Kidney (tissue), 14 donors: Measurements from ENCODE around the gene ZSWIM6. TPM values are rescaled to one million over a fixed set of nuclear protein-coding genes. Genes with fewer than 3 reads are reported as not detected.

Experiments used
- DNase-seq, 5 donors: peaks; one replicate each; pipeline ENCODE4 v3.0.0-alpha.2; 2013 to 2020
- FAIRE-seq: peaks from 2 replicates; lab custom pipeline; 2012; peaks lifted over from hg19 to GRCh38; lab: Jason Lieb, UNC
- H3K27ac ChIP-seq, 2 donors: one replicate each; pipeline ENCODE4 v1.7.0; 2013; ENCODE audit warnings: low read depth in 2 of 2, low read length in 2 of 2, inconsistent platforms in 1 of 2
- H3K27me3 ChIP-seq: one replicate; pipeline ENCODE4 v1.7.1; 2013; ENCODE audit warnings: low read length, inconsistent platforms; ENCODE audit not compliant: control insufficient read depth, insufficient read depth
- H3K36me3 ChIP-seq, 3 donors: one replicate each; pipeline versions ENCODE4 v1.7.0 to v1.7.1; 2013; ENCODE audit warnings: low read length in 3 of 3, control low read depth in 1 of 3, inconsistent platforms in 1 of 3; ENCODE audit not compliant: insufficient read depth in 3 of 3, control insufficient read depth in 2 of 3
- H3K4me1 ChIP-seq, 3 donors: one replicate each; pipeline versions ENCODE4 v1.7.0 to v1.7.1; 2013; ENCODE audit warnings: low read length in 3 of 3, inconsistent platforms in 1 of 3, low read depth in 1 of 3; ENCODE audit not compliant: control insufficient read depth in 2 of 3, insufficient read depth in 2 of 3
- H3K4me3 ChIP-seq, 3 donors: one replicate each; pipeline versions ENCODE4 v1.7.0 to v1.8.1; 2013; ENCODE audit warnings: low read length in 3 of 3, control low read depth in 1 of 3, inconsistent platforms in 1 of 3
- H3K9ac ChIP-seq, 3 donors: one replicate each; pipeline versions ENCODE4 v1.7.0 to v1.7.1; 2013; ENCODE audit warnings: low read length in 3 of 3, control low read depth in 1 of 3, inconsistent platforms in 1 of 3
- H3K9me3 ChIP-seq, 3 donors: one replicate each; pipeline versions ENCODE4 v1.7.0 to v1.7.1; 2013; ENCODE audit warnings: low read length in 3 of 3, control low read depth in 1 of 3, inconsistent platforms in 1 of 3; ENCODE audit not compliant: control insufficient read depth in 2 of 3, insufficient read depth in 1 of 3
- CTCF ChIP-seq: IDR thresholded peaks from 3 replicates; pipeline ENCODE4 v1.5.1; 2012; ENCODE audit warnings: mild to moderate bottlenecking, moderate library complexity, borderline replicate concordance; ENCODE audit not compliant: insufficient read depth; ENCODE audit errors: extremely low read depth
- intact Hi-C: fragments of 100-400 bp; cut with DNase I; formaldehyde crosslinking; loops from one replicate; pipeline ENCODE4 v1.11.1; 2022
- polyA plus RNA-seq: library from polyadenylated mRNA; stranded (reverse); fragments of 350-450 nt; fragmentation: Illumina TruSeq; extraction: RNeasy Lipid Tissue Mini Kit (QIAGEN cat#74804); gene quantifications from one replicate; pipeline ENCODE4 v1.2.3, GENCODE V29; 2014; ENCODE audit warnings: low read depth, low replicate concordance; ENCODE audit not compliant: insufficient read depth
- total RNA-seq: library from RNA; stranded (reverse); fragmentation: NEBNext Ultra II Directional; extraction: Animal tissue kit (Norgen Biotek cat#: 25700); gene quantifications from one replicate; pipeline ENCODE4 v1.2.1, GENCODE V29; 2021
- donor health status: control.
- donor health status: control.
- donor health status: control.
- donor health status: control.
- donor health status: control.
- donor health status: DM: yes; HTN: yes; CAD: no.
- donor health status: Normal renal cell carcinoma (clear cell type).

ZSWIM6 gene
- total and polyA plus RNA-seq, 2 donors from 2014 or later, result 2.9 to 20.3 TPM

DNA sequence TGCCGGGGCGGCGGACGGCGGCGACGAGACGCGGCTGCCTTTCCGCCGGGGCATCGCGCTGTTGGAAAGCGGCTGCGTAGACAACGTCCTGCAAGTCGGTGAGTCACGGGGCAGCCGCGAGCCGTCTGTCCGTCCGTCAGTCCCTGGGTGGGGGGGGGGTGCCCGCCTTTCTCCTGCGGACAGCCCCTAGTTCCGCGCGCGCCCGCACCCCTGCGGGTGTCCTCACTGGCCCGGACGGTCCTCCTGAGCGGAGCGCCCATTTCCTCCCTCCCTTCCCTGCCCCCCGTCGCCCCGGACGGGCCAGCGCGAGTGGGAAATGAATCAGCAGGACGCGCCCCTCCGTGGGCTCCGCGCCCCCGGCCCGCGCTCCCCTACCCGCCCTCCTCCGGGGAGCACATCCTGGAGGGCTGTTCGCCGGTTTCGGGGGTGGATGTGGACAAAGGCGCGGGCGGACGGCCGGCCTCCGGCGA is 828 bp downstream of the ZSWIM6 start:
- Histone ChIP-seq H3K27ac (peak overlapping the region; percentile 67 to 79), H3K4me1 (peaks cover 2 to 9% (median 3%) of the 10 kb centered on the region in 3 donors), H3K9ac (peak overlapping the region in 2 of 3 donors; percentile 41 to 44), H3K27me3 (no peaks in the 10 kb centered on the region), H3K36me3 (no peaks in the 10 kb centered on the region), H3K9me3 (no peaks in the 10 kb centered on the region), H3K4me3 (peak overlapping the region; percentile 40 to 66 (median 51))
- intact Hi-C loops, result no loop called here
- no peak for FAIRE-seq
- TF ChIP-seq CTCF, result no peak
- DNase-seq, result peak in 4 of 5 donors; percentile 40 to 91 (median 53)

GRCh38 chr5:61333321-61333953 is 1.4 kb downstream of the ZSWIM6 start:
- FAIRE-seq (no peak), DNase-seq (peak; percentile 58 to 86 (median 79))
- no peaks in the 10 kb centered on the region for H3K9me3 ChIP-seq
- peak overlapping the region; percentile 55 to 86 (median 66) for H3K4me3 ChIP-seq
- H3K36me3 ChIP-seq, result no peaks in the 10 kb centered on the region
- intact Hi-C loops, result no loop called here
- H3K27me3 ChIP-seq, result no peaks in the 10 kb centered on the region
- H3K9ac ChIP-seq, result peak overlapping the region; percentile 29 to 78 (median 59)
- TF ChIP-seq CTCF, result no peak
- peaks cover 2 to 9% (median 3%) of the 10 kb centered on the region in 3 donors for H3K4me1 ChIP-seq
- H3K27ac ChIP-seq, result peak overlapping the region; percentile 67 to 79

DNA sequence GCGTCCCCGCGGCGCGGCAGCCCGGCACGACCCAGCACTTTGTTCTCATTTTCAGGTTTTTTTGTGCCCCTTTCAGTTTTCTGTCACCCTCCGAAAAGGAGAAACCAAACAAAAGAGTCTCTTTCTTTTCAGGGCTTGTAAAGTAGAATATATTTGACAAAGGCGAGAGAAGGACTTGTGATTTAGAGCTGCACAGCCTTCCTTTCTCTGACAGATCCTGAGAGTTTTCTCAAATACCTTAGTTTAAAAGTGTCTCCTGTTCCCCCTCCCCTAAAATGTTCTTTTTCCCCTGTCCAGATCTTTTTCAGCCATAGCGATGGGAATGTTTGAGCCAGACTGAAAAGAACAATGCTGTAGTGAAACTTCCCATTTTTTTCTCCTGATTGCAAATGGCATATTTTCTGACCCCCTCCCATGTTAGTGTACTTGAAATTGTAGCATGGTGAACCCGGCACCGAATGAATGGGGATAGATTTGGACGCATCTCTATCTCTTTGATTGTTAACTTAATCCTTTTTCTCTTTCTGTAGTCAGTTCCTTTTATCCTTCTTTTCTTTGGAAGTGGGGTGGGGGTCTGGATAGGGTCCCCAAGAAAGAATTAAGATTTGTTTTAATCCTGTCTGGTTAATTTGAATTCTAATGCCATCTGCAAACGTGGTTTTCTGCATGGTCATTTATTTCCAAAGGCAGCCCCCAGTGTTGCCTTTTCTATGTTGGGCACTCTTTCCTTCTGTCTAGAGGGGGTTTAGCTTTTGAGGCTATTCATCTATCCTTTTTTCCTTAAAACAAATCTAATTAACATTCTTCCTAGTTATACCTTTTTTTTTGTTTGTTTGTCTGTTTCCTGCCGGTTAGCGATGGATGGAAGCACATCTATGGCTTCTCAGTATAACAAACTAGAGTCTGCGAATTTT is 2.2 kb downstream of the ZSWIM6 start:
- Histone ChIP-seq H3K27me3 (no peaks in the 10 kb centered on the region), H3K4me1 (peaks cover 0 to 8% (median 3%) of the 10 kb centered on the region in 3 donors), H3K9me3 (no peaks in the 10 kb centered on the region), H3K27ac (peak overlapping the region; percentile 28 to 67), H3K4me3 (peak overlapping the region; percentile 55 to 86 (median 66)), H3K36me3 (no peaks in the 10 kb centered on the region), H3K9ac (peak overlapping the region; percentile 59 to 86 (median 78))
- FAIRE-seq (no peak), DNase-seq (peak in 2 of 5 donors; percentile 35 to 55)
- no peak for TF ChIP-seq CTCF
- intact Hi-C loops, result no loop called here
